HEK293 (cell line): ENCODE measurements around the gene UGT2A1.

Source experiments
- CTCF ChIP-seq: fragments of 450-650 bp; formaldehyde crosslinking; IDR thresholded peaks from 2 replicates; pipeline ENCODE4 v1.5.1; 2016; ENCODE audit warnings: missing biosample characterization, missing genetic modification characterization
- HOXA7 ChIP-seq: sonication (generic); formaldehyde crosslinking; IDR thresholded peaks from 2 replicates; pipeline ENCODE4 v1.8.1; 2022; ENCODE audit warnings: missing genetic modification reagents, borderline replicate concordance
- MEIS1 ChIP-seq: sonication (generic); formaldehyde crosslinking; IDR thresholded peaks from 2 replicates; pipeline ENCODE4 v1.8.1; 2022; ENCODE audit warnings: missing genetic modification reagents, mild to moderate bottlenecking, borderline replicate concordance
- YY1 ChIP-seq: fragments of 450-650 bp; formaldehyde crosslinking; IDR thresholded peaks from 2 replicates; pipeline ENCODE4 v1.5.1; 2018; ENCODE audit warnings: missing biosample characterization, missing genetic modification characterization
- ZBTB21 ChIP-seq: fragments of 450-650 bp; formaldehyde crosslinking; IDR thresholded peaks from 2 replicates; pipeline ENCODE4 v1.5.1; 2017; ENCODE audit warnings: missing biosample characterization, missing genetic modification characterization
- ZNF274 ChIP-seq, 2 experiments: fragments of 200-500 bp in 1 of 2; fragments of 450-650 bp in 1 of 2; sonication (Bioruptor generic) in 1 of 2; formaldehyde crosslinking in 1 of 2; IDR thresholded peaks; 2 replicates each; pipeline versions ENCODE4 v1.5.1 to v1.6.1; 2014 to 2016; ENCODE audit warnings: borderline replicate concordance in 1 of 2, inconsistent platforms in 1 of 2, low read length in 1 of 2, missing biosample characterization in 1 of 2, missing genetic modification characterization in 1 of 2
- ZNF549 ChIP-seq: fragments of 450-650 bp; IDR thresholded peaks from 2 replicates; pipeline ENCODE4 v1.5.1; 2018; ENCODE audit warnings: missing biosample characterization, missing genetic modification characterization, mild to moderate bottlenecking, inconsistent platforms, moderate library complexity
- ZNF610 ChIP-seq: fragments of 450-650 bp; formaldehyde crosslinking; IDR thresholded peaks from 2 replicates; pipeline ENCODE4 v1.5.1; 2016; ENCODE audit warnings: missing biosample characterization, missing genetic modification characterization, borderline replicate concordance
- ZNF645 ChIP-seq: fragments of 450-650 bp; formaldehyde crosslinking; IDR thresholded peaks from 2 replicates; pipeline ENCODE4; 2016; ENCODE audit warnings: missing biosample characterization, missing genetic modification characterization
- ZNF704 ChIP-seq: fragments of 450-650 bp; formaldehyde crosslinking; IDR thresholded peaks from 2 replicates; pipeline ENCODE4 v1.5.1; 2016; ENCODE audit warnings: missing biosample characterization, missing genetic modification characterization

GRCh38 chr4:69589884-69590283 is 63.2 kb downstream of the UGT2A1 start:
- TF ChIP-seq HOXA7 (CRISPR knock-in tag) (no peak), CTCF (no peak), ZBTB21 (tag by site-specific recombination) (no peak), ZNF274 (IDR thresholded peaks at IDR 0.05; ENCODE audit: low read length) (no peak), ZNF274 (tag by site-specific recombination; IDR thresholded peaks at IDR 0.05; ENCODE audit: borderline replicate concordance) (no peak), YY1 (tag by site-specific recombination) (no peak), MEIS1 (CRISPR knock-in tag) (no peak), ZNF704 (no peak), ZNF610 (tag by site-specific recombination) (no peak), ZNF645 (no peak), ZNF549 (no peak)
